ENCODE data around the gene HECW1. TPM values are rescaled to one million over a fixed set of nuclear protein-coding genes. Genes with fewer than 3 reads are reported as not detected.

Gene HECW1
- total RNA-seq, 1 donor from 2014 or later, result 0.11 TPM

- no peak overlapping the region for H3K4me3 Mint-ChIP-seq
- H3K4me3 ChIP-seq, result no peak overlapping the region
- no peaks in the 10 kb centered on the region for H3K36me3 ChIP-seq
- H3K9ac ChIP-seq, result no peak overlapping the region
- H2AFZ ChIP-seq (replicated peaks), result no peak overlapping the region
- H3K79me2 ChIP-seq (ENCODE audit: low read depth), result no peaks in the 10 kb centered on the region
- peaks cover 2% of the 10 kb centered on the region for H3K27me3 Mint-ChIP-seq (ENCODE audit: insufficient read depth, low read depth)
- no peaks in the 10 kb centered on the region for H3K9me3 Mint-ChIP-seq
- no peak for DNase-seq (ENCODE audit: low spot score)
- no peaks in the 10 kb centered on the region for H3K9me3 ChIP-seq (ENCODE audit: low read depth)
- no peaks in the 10 kb centered on the region for H3F3A ChIP-seq (ENCODE audit: low read depth)
- TF ChIP-seq EZH2 (IDR thresholded peaks at IDR 0.05), result no peak
- no peak for TF ChIP-seq EZH2phosphoT487 (IDR thresholded peaks at IDR 0.05)
- TF ChIP-seq CTCF (IDR thresholded peaks at IDR 0.05), result no peak
- H3K27ac ChIP-seq, result no peak overlapping the region
- H3K36me3 Mint-ChIP-seq, result no peaks in the 10 kb centered on the region
- H3K4me2 ChIP-seq, result no peak overlapping the region
- H3K4me1 ChIP-seq, result peaks cover 8% of the 10 kb centered on the region
- H3K27ac Mint-ChIP-seq, result no peak overlapping the region
- no peaks in the 10 kb centered on the region for H4K20me1 ChIP-seq (ENCODE audit: low read depth)
- no peaks in the 10 kb centered on the region for H3K27me3 ChIP-seq
- peaks cover 19% of the 10 kb centered on the region for H3K4me1 Mint-ChIP-seq
These were observed 353.4 kb downstream of the HECW1 start for GRCh38 chr7:43465581-43466554.

- no peak overlapping the region for H2AFZ ChIP-seq (replicated peaks)
- Mint-ChIP-seq H3K9me3 (no peaks in the 10 kb centered on the region), H3K4me3 (no peak overlapping the region)
These were observed 355.0 kb downstream of the HECW1 start for GRCh38 chr7:43467406-43467805.

GRCh38 chr7:43467846-43468245 is 355.4 kb downstream of the HECW1 start:
- no peak overlapping the region for H3K4me3 ChIP-seq
- no peaks in the 10 kb centered on the region for H3K9me3 ChIP-seq (ENCODE audit: low read depth)
- H4K20me1 ChIP-seq (ENCODE audit: low read depth), result no peaks in the 10 kb centered on the region
- no peaks in the 10 kb centered on the region for H3K36me3 ChIP-seq
- no peaks in the 10 kb centered on the region for H3K9me3 Mint-ChIP-seq
- peaks cover 8% of the 10 kb centered on the region for H3K4me1 ChIP-seq
- no peak for DNase-seq (ENCODE audit: low spot score)
- H3K27ac Mint-ChIP-seq, result no peak overlapping the region
- H3K4me3 Mint-ChIP-seq, result no peak overlapping the region
- TF ChIP-seq CTCF (IDR thresholded peaks at IDR 0.05), result no peak
- TF ChIP-seq EZH2 (IDR thresholded peaks at IDR 0.05), result no peak
- TF ChIP-seq EZH2phosphoT487 (IDR thresholded peaks at IDR 0.05), result no peak
- no peak overlapping the region for H2AFZ ChIP-seq (replicated peaks)
- H3K27me3 ChIP-seq, result no peaks in the 10 kb centered on the region
- no peak overlapping the region for H3K27ac ChIP-seq
- peaks cover 2% of the 10 kb centered on the region for H3K27me3 Mint-ChIP-seq (ENCODE audit: insufficient read depth, low read depth)
- no peak overlapping the region for H3K9ac ChIP-seq
- H3F3A ChIP-seq (ENCODE audit: low read depth), result no peaks in the 10 kb centered on the region
- no peaks in the 10 kb centered on the region for H3K36me3 Mint-ChIP-seq
- H3K79me2 ChIP-seq (ENCODE audit: low read depth), result no peaks in the 10 kb centered on the region
- H3K4me1 Mint-ChIP-seq, result peaks cover 16% of the 10 kb centered on the region
- no peak overlapping the region for H3K4me2 ChIP-seq

More at GRCh38 chr7:43467406-43467805, 355.0 kb downstream of the HECW1 start:
- Histone ChIP-seq H3K4me2 (no peak overlapping the region), H3K27ac (no peak overlapping the region), H3K9me3 (ENCODE audit: low read depth) (no peaks in the 10 kb centered on the region), H3K4me3 (no peak overlapping the region), H4K20me1 (ENCODE audit: low read depth) (no peaks in the 10 kb centered on the region), H3K36me3 (no peaks in the 10 kb centered on the region), H3K4me1 (peaks cover 8% of the 10 kb centered on the region), H3K9ac (no peak overlapping the region), H3K27me3 (no peaks in the 10 kb centered on the region), H3K79me2 (ENCODE audit: low read depth) (no peaks in the 10 kb centered on the region), H3F3A (ENCODE audit: low read depth) (no peaks in the 10 kb centered on the region)
- Mint-ChIP-seq H3K36me3 (no peaks in the 10 kb centered on the region), H3K27me3 (ENCODE audit: insufficient read depth, low read depth) (peaks cover 2% of the 10 kb centered on the region), H3K27ac (peak overlapping the region; percentile 34), H3K4me1 (peaks cover 16% of the 10 kb centered on the region)
- TF ChIP-seq EZH2 (IDR thresholded peaks at IDR 0.05), result no peak
- no peak for TF ChIP-seq CTCF (IDR thresholded peaks at IDR 0.05)
- no peak for TF ChIP-seq EZH2phosphoT487 (IDR thresholded peaks at IDR 0.05)
- no peak for DNase-seq (ENCODE audit: low spot score)

All from neural progenitor cell (in vitro differentiated cells).